ENCODE results near the gene ZFP57.
A peak's percentile ranks its signal among the peaks of the same experiment; 100 is the strongest.

ZFP57 gene

GRCh38 chr6:29653452-29654038 lies 27.4 kb downstream of the ZFP57 start:
- no peaks in the 10 kb centered on the region for H3K9me3 ChIP-seq (ENCODE audit: control insufficient read depth, low read length)
- H3K27ac ChIP-seq (ENCODE audit: low read depth, low read length, severe bottlenecking), result no peak overlapping the region
- no peak overlapping the region for H3K4me3 ChIP-seq (ENCODE audit: extremely low read depth, insufficient read depth, low read length, poor library complexity, severe bottlenecking)
- 0 to 20% methylated on average over 1 to 2 of the region's 8 CpGs for WGBS, 2 experiments (ENCODE audit: insufficient coverage in 2 of 2)
- no peaks in the 10 kb centered on the region for H3K36me3 ChIP-seq (ENCODE audit: control insufficient read depth, insufficient read depth, low read length)
- H3K4me1 ChIP-seq (ENCODE audit: control insufficient read depth, insufficient read depth, low read length, poor library complexity, severe bottlenecking), result peaks cover 12% of the 10 kb centered on the region

- Histone ChIP-seq H3K36me3 (ENCODE audit: control insufficient read depth, insufficient read depth, low read length) (no peaks in the 10 kb centered on the region), H3K9me3 (ENCODE audit: control insufficient read depth, low read length) (no peaks in the 10 kb centered on the region), H3K27ac (ENCODE audit: low read depth, low read length, severe bottlenecking) (no peak overlapping the region), H3K4me3 (ENCODE audit: extremely low read depth, insufficient read depth, low read length, poor library complexity, severe bottlenecking) (no peak overlapping the region), H3K4me1 (ENCODE audit: control insufficient read depth, insufficient read depth, low read length, poor library complexity, severe bottlenecking) (peaks cover 12% of the 10 kb centered on the region)
- WGBS, 2 experiments (ENCODE audit: insufficient coverage in 2 of 2), result 88 to 95% methylated on average over 7 to 8 of the region's 10 CpGs
Observed at GRCh38 chr6:29652198-29652584, 28.8 kb downstream of the ZFP57 start.

GRCh38 chr6:29651413-29652197 lies 29.3 kb downstream of the ZFP57 start:
- no peaks in the 10 kb centered on the region for H3K36me3 ChIP-seq (ENCODE audit: control insufficient read depth, insufficient read depth, low read length)
- no peak overlapping the region for H3K27ac ChIP-seq (ENCODE audit: low read depth, low read length, severe bottlenecking)
- H3K9me3 ChIP-seq (ENCODE audit: control insufficient read depth, low read length), result no peaks in the 10 kb centered on the region
- 89 to 100% methylated on average over 1 to 3 of the region's 8 CpGs for WGBS, 2 experiments (ENCODE audit: insufficient coverage in 2 of 2)
- H3K4me3 ChIP-seq (ENCODE audit: extremely low read depth, insufficient read depth, low read length, poor library complexity, severe bottlenecking), result no peak overlapping the region
- peaks cover 8% of the 10 kb centered on the region for H3K4me1 ChIP-seq (ENCODE audit: control insufficient read depth, insufficient read depth, low read length, poor library complexity, severe bottlenecking)

GRCh38 chr6:29649701-29650673 lies 31.0 kb downstream of the ZFP57 start:
- H3K9me3 ChIP-seq (ENCODE audit: control insufficient read depth, low read length), result no peaks in the 10 kb centered on the region
- WGBS, 2 experiments (ENCODE audit: insufficient coverage in 2 of 2), result 6 to 7% methylated on average over 18 to 25 of the region's 33 CpGs
- H3K4me1 ChIP-seq (ENCODE audit: control insufficient read depth, insufficient read depth, low read length, poor library complexity, severe bottlenecking), result peaks cover 3% of the 10 kb centered on the region
- no peak overlapping the region for H3K27ac ChIP-seq (ENCODE audit: low read depth, low read length, severe bottlenecking)
- no peaks in the 10 kb centered on the region for H3K36me3 ChIP-seq (ENCODE audit: control insufficient read depth, insufficient read depth, low read length)
- peak overlapping the region; percentile 23 for H3K4me3 ChIP-seq (ENCODE audit: extremely low read depth, insufficient read depth, low read length, poor library complexity, severe bottlenecking)

GRCh38 chr6:29647927-29648642 lies 32.9 kb downstream of the ZFP57 start:
- Histone ChIP-seq H3K9me3 (ENCODE audit: control insufficient read depth, low read length) (no peaks in the 10 kb centered on the region), H3K36me3 (ENCODE audit: control insufficient read depth, insufficient read depth, low read length) (no peaks in the 10 kb centered on the region), H3K4me1 (ENCODE audit: control insufficient read depth, insufficient read depth, low read length, poor library complexity, severe bottlenecking) (peaks cover 3% of the 10 kb centered on the region), H3K27ac (ENCODE audit: low read depth, low read length, severe bottlenecking) (no peak overlapping the region), H3K4me3 (ENCODE audit: extremely low read depth, insufficient read depth, low read length, poor library complexity, severe bottlenecking) (no peak overlapping the region)
- 84 to 91% methylated on average over 21 to 23 of the region's 23 CpGs for WGBS, 2 experiments (ENCODE audit: insufficient coverage in 2 of 2)

GRCh38 chr6:29641430-29642148 lies 39.4 kb downstream of the ZFP57 start:
- Histone ChIP-seq H3K9me3 (ENCODE audit: control insufficient read depth, low read length) (no peaks in the 10 kb centered on the region), H3K27ac (ENCODE audit: low read depth, low read length, severe bottlenecking) (no peak overlapping the region), H3K4me1 (ENCODE audit: control insufficient read depth, insufficient read depth, low read length, poor library complexity, severe bottlenecking) (no peaks in the 10 kb centered on the region), H3K36me3 (ENCODE audit: control insufficient read depth, insufficient read depth, low read length) (no peaks in the 10 kb centered on the region), H3K4me3 (ENCODE audit: extremely low read depth, insufficient read depth, low read length, poor library complexity, severe bottlenecking) (no peak overlapping the region)
- WGBS, 2 experiments (ENCODE audit: insufficient coverage in 2 of 2), result 56 to 57% methylated on average over 3 of the region's 3 CpGs

- WGBS, 2 experiments (ENCODE audit: insufficient coverage in 2 of 2), result 89 to 96% methylated on average over 4 to 8 of the region's 9 CpGs
- no peak overlapping the region for H3K4me3 ChIP-seq (ENCODE audit: extremely low read depth, insufficient read depth, low read length, poor library complexity, severe bottlenecking)
- no peaks in the 10 kb centered on the region for H3K9me3 ChIP-seq (ENCODE audit: control insufficient read depth, low read length)
- H3K4me1 ChIP-seq (ENCODE audit: control insufficient read depth, insufficient read depth, low read length, poor library complexity, severe bottlenecking), result no peaks in the 10 kb centered on the region
- H3K36me3 ChIP-seq (ENCODE audit: control insufficient read depth, insufficient read depth, low read length), result no peaks in the 10 kb centered on the region
- no peak overlapping the region for H3K27ac ChIP-seq (ENCODE audit: low read depth, low read length, severe bottlenecking)
Observed at GRCh38 chr6:29637247-29637646, 43.7 kb downstream of the ZFP57 start.

GRCh38 chr6:29633534-29633905 lies 47.4 kb downstream of the ZFP57 start:
- Histone ChIP-seq H3K9me3 (ENCODE audit: control insufficient read depth, low read length) (no peaks in the 10 kb centered on the region), H3K36me3 (ENCODE audit: control insufficient read depth, insufficient read depth, low read length) (peaks cover 10% of the 10 kb centered on the region), H3K27ac (ENCODE audit: low read depth, low read length, severe bottlenecking) (peak overlapping the region; percentile 47), H3K4me3 (ENCODE audit: extremely low read depth, insufficient read depth, low read length, poor library complexity, severe bottlenecking) (peak overlapping the region; percentile 74), H3K4me1 (ENCODE audit: control insufficient read depth, insufficient read depth, low read length, poor library complexity, severe bottlenecking) (peaks cover 29% of the 10 kb centered on the region)
- WGBS, 2 experiments (ENCODE audit: insufficient coverage in 2 of 2), result 0 to 2% methylated on average over 7 to 9 of the region's 9 CpGs

GRCh38 chr6:29632789-29633533 lies 48.0 kb downstream of the ZFP57 start, which contains the start of gene GABBR1:
Gene GABBR1, minus strand, starts transcription at chr6:29633183. Its CDS starts 798 bp downstream, at chr6:29632385.
- H3K4me3 ChIP-seq (ENCODE audit: extremely low read depth, insufficient read depth, low read length, poor library complexity, severe bottlenecking), result peak within 1 kb of the TSS; percentile 74
- H3K36me3 ChIP-seq (ENCODE audit: control insufficient read depth, insufficient read depth, low read length), result peaks cover 10% of the 10 kb centered on the region
- peaks cover 29% of the 10 kb centered on the region for H3K4me1 ChIP-seq (ENCODE audit: control insufficient read depth, insufficient read depth, low read length, poor library complexity, severe bottlenecking)
- no peaks in the 10 kb centered on the region for H3K9me3 ChIP-seq (ENCODE audit: control insufficient read depth, low read length)
- WGBS, 2 experiments (ENCODE audit: insufficient coverage in 2 of 2), result 0% methylated on average over 25 to 28 of the region's 57 CpGs
- peak within 1 kb of the TSS; percentile 47 for H3K27ac ChIP-seq (ENCODE audit: low read depth, low read length, severe bottlenecking)
